A549 (cell line): ENCODE results near the gene TBC1D21. TPM values are rescaled to one million over a fixed set of nuclear protein-coding genes. Genes with fewer than 3 reads are reported as not detected.

Source experiments
- ATAC-seq, 2 experiments: fragments of 200-7000 bp in 1 of 2; fragments of >200 bp in 1 of 2; cut with Nextera tagmentation in 1 of 2; cut with Tn5 transposase in 1 of 2; 3 replicates each; pipeline versions ENCODE4 v1.8.0 to v1.9.1; 2018 to 2020; ENCODE audit warnings: mild to moderate bottlenecking in 1 of 2, moderate library complexity in 1 of 2
- CTCF ChIA-PET: fragments of 300-600 bp; sonication (Branson Sonifier 250); formaldehyde crosslinking; extraction: SDS; loops from one replicate; lab custom pipeline; 2021; ENCODE audit warnings: antibody characterized with exemption, inconsistent platforms; lab: Yijun Ruan, JAX
- POLR2A ChIA-PET: fragments of 350-600 bp; formaldehyde crosslinking; extraction: SDS; loops from one replicate; lab custom pipeline; 2021; ENCODE audit warnings: antibody characterized with exemption, inconsistent platforms; lab: Yijun Ruan, JAX
- DNase-seq, 2 experiments: peaks; one replicate each; pipeline versions ENCODE4 v3.0.0 to v3.0.0-alpha.2; 2011 to 2016; ENCODE audit warnings: low read depth in 1 of 2, low spot score in 1 of 2
- FAIRE-seq: peaks from 2 replicates; lab custom pipeline; 2011; peaks lifted over from hg19 to GRCh38; lab: Jason Lieb, UNC
- H3K27ac ChIP-seq, 2 experiments: fragments of >200 bp; sonication (Bioruptor Twin); formaldehyde crosslinking; 3 replicates each; pipeline ENCODE4 v1.5.1; 2016 to 2017
- H3K4me1 ChIP-seq: fragments of >200 bp; sonication (Bioruptor Twin); formaldehyde crosslinking; 3 replicates; pipeline ENCODE4 v1.6.1; 2016
- H3K4me2 ChIP-seq: fragments of >200 bp; sonication (Bioruptor Twin); formaldehyde crosslinking; 3 replicates; pipeline ENCODE4 v1.6.1; 2016
- H3K4me3 ChIP-seq: fragments of >200 bp; sonication (Bioruptor Twin); formaldehyde crosslinking; 3 replicates; pipeline ENCODE4 v1.5.1; 2016
- H3K9me3 ChIP-seq: fragments of >200 bp; sonication (Bioruptor Twin); formaldehyde crosslinking; 3 replicates; pipeline ENCODE4 v1.6.1; 2016
- ATOH8 ChIP-seq: fragments of 250-450 bp; sonication (Bioruptor Pico); IDR thresholded peaks from 2 replicates; pipeline ENCODE4 v1.5.0; 2020; ENCODE audit warnings: low read depth, mild to moderate bottlenecking, moderate library complexity
- CBX8 ChIP-seq: fragments of 200-600 bp; sonication (generic); IDR thresholded peaks from 2 replicates; pipeline ENCODE4 v1.6.1; 2016
- CHD2 ChIP-seq: fragments of 150-350 bp; IDR thresholded peaks from 2 replicates; pipeline ENCODE4 v1.6.1; 2014; ENCODE audit warnings: low read length; ENCODE audit not compliant: partially characterized antibody
- CTCF ChIP-seq: fragments of >200 bp; sonication (Bioruptor Twin); formaldehyde crosslinking; IDR thresholded peaks from 3 replicates; pipeline ENCODE4 v1.5.1; 2016
- EHF ChIP-seq: fragments of 250-450 bp; sonication (Bioruptor Pico); IDR thresholded peaks from 2 replicates; pipeline ENCODE4 v1.5.0; 2020; ENCODE audit warnings: mild to moderate bottlenecking
- EHMT2 ChIP-seq: fragments of 200-600 bp; sonication (generic); IDR thresholded peaks from 2 replicates; pipeline ENCODE4 v1.6.1; 2016; ENCODE audit warnings: antibody characterized with exemption, low read depth, mild to moderate bottlenecking, moderate library complexity
- ELK1 ChIP-seq: fragments of 150-350 bp; IDR thresholded peaks from 2 replicates; pipeline ENCODE4 v1.6.1; 2014; ENCODE audit warnings: low read depth, mild to moderate bottlenecking, low read length
- EP300 ChIP-seq, 2 experiments: fragments of >200 bp; sonication (Bioruptor Twin); formaldehyde crosslinking; IDR thresholded peaks; 2 replicates in 1 of 2; 3 replicates in 1 of 2; pipeline ENCODE4 v1.6.1; 2016 to 2017
- ESRRA ChIP-seq: fragments of 150-350 bp; IDR thresholded peaks from 2 replicates; pipeline ENCODE4 v1.6.1; 2014; ENCODE audit warnings: mild to moderate bottlenecking, low read length, borderline replicate concordance
- FOSL2 ChIP-seq, 2 experiments: fragments of 450-650 bp in 1 of 2; fragments of >200 bp in 1 of 2; sonication (Bioruptor Twin) in 1 of 2; formaldehyde crosslinking; IDR thresholded peaks; 2 replicates each; pipeline versions ENCODE4 v1.5.0 to v1.6.1; 2016 to 2020; ENCODE audit warnings: mild to moderate bottlenecking in 1 of 2, moderate library complexity in 1 of 2
- FOXS1 ChIP-seq: fragments of 250-450 bp; sonication (Bioruptor Pico); IDR thresholded peaks from 2 replicates; pipeline ENCODE4 v1.5.0; 2020; ENCODE audit warnings: mild to moderate bottlenecking, moderate library complexity
- GATA3 ChIP-seq: IDR thresholded peaks from 2 replicates; pipeline ENCODE4 v1.6.1; 2012; ENCODE audit warnings: borderline replicate concordance
- HDAC2 ChIP-seq: fragments of 200-600 bp; sonication (generic); IDR thresholded peaks from 2 replicates; pipeline ENCODE4 v1.6.1; 2016
- HEYL ChIP-seq: fragments of 250-450 bp; sonication (Bioruptor Pico); IDR thresholded peaks from 2 replicates; pipeline ENCODE4 v1.8.0; 2021; ENCODE audit warnings: mild to moderate bottlenecking, moderate library complexity
- HMGXB4 ChIP-seq: fragments of 250-450 bp; sonication (Bioruptor Pico); IDR thresholded peaks from 2 replicates; pipeline ENCODE4 v1.5.0; 2021; ENCODE audit warnings: mild to moderate bottlenecking, moderate library complexity, borderline replicate concordance
- HOXA7 ChIP-seq: fragments of 250-450 bp; sonication (Bioruptor Pico); IDR thresholded peaks from 2 replicates; pipeline ENCODE4 v1.5.0; 2020; ENCODE audit warnings: mild to moderate bottlenecking, moderate library complexity
- JUN ChIP-seq, 2 experiments: fragments of >200 bp; sonication (Bioruptor Twin); formaldehyde crosslinking; IDR thresholded peaks; 2 replicates in 1 of 2; 3 replicates in 1 of 2; pipeline ENCODE4 v1.6.1; 2016 to 2017
- JUNB ChIP-seq: fragments of >200 bp; sonication (Bioruptor Twin); formaldehyde crosslinking; IDR thresholded peaks from 2 replicates; pipeline ENCODE4 v1.6.1; 2016
- KDM1A ChIP-seq: fragments of 200-600 bp; sonication (generic); IDR thresholded peaks from 2 replicates; pipeline ENCODE4 v1.6.1; 2016; ENCODE audit warnings: low read depth, mild to moderate bottlenecking
- MAZ ChIP-seq: fragments of 150-350 bp; IDR thresholded peaks from 2 replicates; pipeline ENCODE4 v1.6.1; 2014; ENCODE audit warnings: antibody characterized with exemption, low read depth, low read length, borderline replicate concordance
- POLR2A ChIP-seq: IDR thresholded peaks from 2 replicates; pipeline ENCODE4 v1.6.1; 2012; ENCODE audit warnings: mild to moderate bottlenecking, low read length
- POLR2AphosphoS2 ChIP-seq: conservative IDR thresholded peaks from 2 replicates; pipeline ENCODE4 v1.6.1; 2012; ENCODE audit warnings: low read length, improper control_type of control experiment, inconsistent platforms
- RAD21 ChIP-seq, 2 experiments: fragments of >200 bp in 1 of 2; sonication (Bioruptor Twin) in 1 of 2; formaldehyde crosslinking in 1 of 2; IDR thresholded peaks in 1 of 2; conservative IDR thresholded peaks in 1 of 2; 2 replicates in 1 of 2; 3 replicates in 1 of 2; pipeline ENCODE4 v1.6.1; 2012 to 2018; ENCODE audit warnings: inconsistent platforms in 1 of 2
- RARB ChIP-seq: fragments of 250-450 bp; sonication (Bioruptor Pico); IDR thresholded peaks from 2 replicates; pipeline ENCODE4 v1.8.0; 2021; ENCODE audit warnings: mild to moderate bottlenecking, moderate library complexity
- RCOR1 ChIP-seq: fragments of 150-350 bp; IDR thresholded peaks from 2 replicates; pipeline ENCODE4 v1.6.1; 2014; ENCODE audit warnings: antibody characterized with exemption, low read length, low read depth
- RNF2 ChIP-seq: fragments of 200-600 bp; sonication (generic); IDR thresholded peaks from 2 replicates; pipeline ENCODE4 v1.6.1; 2016; ENCODE audit warnings: low read depth, mild to moderate bottlenecking, antibody characterized with exemption, moderate library complexity, borderline replicate concordance
- SREBF2 ChIP-seq: fragments of 450-650 bp; IDR thresholded peaks from 2 replicates; pipeline ENCODE4 v1.6.1; 2014; ENCODE audit warnings: mild to moderate bottlenecking, moderate library complexity
- TP53 ChIP-seq: fragments of 250-450 bp; sonication (Bioruptor Pico); IDR thresholded peaks from 2 replicates; pipeline ENCODE4 v1.5.0; 2021; ENCODE audit warnings: mild to moderate bottlenecking, moderate library complexity
- ZC3H11A ChIP-seq: fragments of 450-650 bp; IDR thresholded peaks from 2 replicates; pipeline ENCODE4 v1.6.1; 2014; ENCODE audit warnings: antibody characterized with exemption, mild to moderate bottlenecking
- ZFP36 ChIP-seq: fragments of 450-650 bp; IDR thresholded peaks from 2 replicates; pipeline ENCODE4 v1.6.1; 2014; ENCODE audit warnings: borderline replicate concordance; ENCODE audit not compliant: partially characterized antibody
- ZNF302 ChIP-seq: fragments of 250-450 bp; sonication (Bioruptor Pico); IDR thresholded peaks from 2 replicates; pipeline ENCODE4 v1.9.0; 2021; ENCODE audit warnings: inconsistent platforms, mild to moderate bottlenecking, moderate library complexity
- ZSCAN20 ChIP-seq: fragments of 250-450 bp; sonication (Bioruptor Pico); IDR thresholded peaks from 2 replicates; pipeline ENCODE4 v1.8.0; 2022; ENCODE audit warnings: mild to moderate bottlenecking, moderate library complexity
- WGBS: methylation state at CpG from one replicate; pipeline ENCODE4 v1.1.6; 2017; ENCODE audit errors: missing lambda C conversion rate; 5-methylcytosine and 5-hydroxymethylcytosine counted together
- polyA plus RNA-seq, 4 experiments: library from polyadenylated mRNA; depleted of rRNA in 3 of 4; stranded (reverse); fragments of >200 nt; fragmentation: RNase III in 1 of 4; extraction: RNeasy Plus Mini Kit Qiagen cat#74134 plus additional on column Dnase treatment in 1 of 4; gene quantifications; 2 replicates in 3 of 4; 3 replicates in 1 of 4; pipeline ENCODE4 v1.2.3, GENCODE V29; 2011 to 2017
- TF ChIP-seq, protein P1 (sequence below): IDR thresholded peaks from 2 replicates; pipeline ENCODE4 v1.6.1; 2012; ENCODE audit warnings: low read depth, borderline replicate concordance

TBC1D21 gene
- polyA plus RNA-seq, 2 of the 4 experiments (the other 2 are of a cell fraction) = not detected

- CTCF ChIA-PET = no interaction called here
- no peak for FAIRE-seq
These were observed 57.0 kb downstream of the TBC1D21 start for GRCh38 chr15:73930371-73930770.

DNA sequence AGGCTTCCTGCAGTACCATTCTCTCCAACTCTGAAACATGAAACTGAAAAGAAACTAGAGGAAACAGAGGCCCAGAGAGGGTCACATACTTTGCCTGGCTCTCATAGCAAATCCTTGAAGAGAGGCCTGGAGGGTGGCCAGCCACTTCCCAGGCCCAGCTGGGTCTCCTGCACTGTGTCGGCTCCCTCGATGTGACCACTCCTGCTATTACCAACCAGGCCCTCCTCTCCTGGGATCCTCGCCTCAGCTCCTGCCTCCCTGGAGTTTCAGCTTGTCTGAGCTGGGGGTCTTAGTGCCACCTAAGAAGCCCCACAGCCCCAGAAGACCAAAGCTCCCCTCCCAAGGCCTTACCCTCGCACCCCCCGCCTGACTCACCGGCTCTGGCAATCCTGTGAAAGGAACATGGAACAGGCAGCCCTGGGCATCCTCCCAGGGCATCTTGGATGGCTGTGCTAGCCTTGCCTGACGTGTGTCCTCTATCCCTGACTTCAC lies 57.5 kb downstream of the TBC1D21 start:
- ChIA-PET CTCF (interaction anchor here (0.7 to 1.4 kb wide), 5 partner anchors 11 to 105 kb away, joined by 3 to 5 read pairs (median 3); no protein-coding TSS in a partner anchor), POLR2A (no interaction called here)
- H3K4me2 ChIP-seq = no peak overlapping the region
- H3K9me3 ChIP-seq = no peaks in the 10 kb centered on the region
- ATAC-seq (no peak), FAIRE-seq (no peak), DNase-seq (no peak)
- peaks cover 8% of the 10 kb centered on the region for H3K4me1 ChIP-seq
- H3K27ac ChIP-seq = no peak overlapping the region
- WGBS = 75% methylated on average over 6 of the region's 7 CpGs
- H3K4me3 ChIP-seq = no peak overlapping the region
- TF ChIP-seq ZC3H11A = no peak
- TF ChIP-seq ATOH8 (CRISPR knock-in tag) = no peak
- no peak for TF ChIP-seq EHMT2
- TF ChIP-seq CHD2 = no peak
- no peak for TF ChIP-seq CBX8
- no peak for TF ChIP-seq POLR2AphosphoS2
- TF ChIP-seq RARB = no peak
- TF ChIP-seq MAZ = no peak
- no peak for TF ChIP-seq EHF
- TF ChIP-seq POLR2A = no peak
- no peak for TF ChIP-seq GATA3
- TF ChIP-seq ZSCAN20 (CRISPR knock-in tag) = no peak
- TF ChIP-seq ESRRA = no peak
- no peak for TF ChIP-seq HMGXB4 (CRISPR knock-in tag)
- no peak for TF ChIP-seq HOXA7 (CRISPR knock-in tag)
- no peak for TF ChIP-seq KDM1A
- no peak for TF ChIP-seq RCOR1

More at GRCh38 chr15:73930371-73930770, 57.0 kb downstream of the TBC1D21 start:
- Histone ChIP-seq H3K4me3 (no peak overlapping the region), H3K4me1 (peaks cover 8% of the 10 kb centered on the region), H3K9me3 (no peaks in the 10 kb centered on the region)
- WGBS = 82% methylated on average over 7 of the region's 8 CpGs
- no peak for ATAC-seq
- POLR2A ChIA-PET = no interaction called here
- no peak for TF ChIP-seq RNF2
- TF ChIP-seq ESRRA = no peak
- no peak for TF ChIP-seq RAD21 (conservative IDR thresholded peaks at IDR 0.05 in 1 of 2, IDR thresholded peaks at IDR 0.05 in 1 of 2)
- TF ChIP-seq HDAC2 = no peak
- TF ChIP-seq EHF = no peak
- TF ChIP-seq HEYL (CRISPR knock-in tag) = no peak
- TF ChIP-seq ZSCAN20 (CRISPR knock-in tag) = no peak
- TF ChIP-seq JUN (IDR thresholded peaks at IDR 0.05) = no peak
- TF ChIP-seq GATA3 = no peak
- TF ChIP-seq FOSL2 (IDR thresholded peaks at IDR 0.05) = no peak
- no peak for TF ChIP-seq FOSL2 (CRISPR knock-in tag; IDR thresholded peaks at IDR 0.05)
- TF ChIP-seq ZNF302 (CRISPR knock-in tag) = no peak
- TF ChIP-seq, protein P1, sequence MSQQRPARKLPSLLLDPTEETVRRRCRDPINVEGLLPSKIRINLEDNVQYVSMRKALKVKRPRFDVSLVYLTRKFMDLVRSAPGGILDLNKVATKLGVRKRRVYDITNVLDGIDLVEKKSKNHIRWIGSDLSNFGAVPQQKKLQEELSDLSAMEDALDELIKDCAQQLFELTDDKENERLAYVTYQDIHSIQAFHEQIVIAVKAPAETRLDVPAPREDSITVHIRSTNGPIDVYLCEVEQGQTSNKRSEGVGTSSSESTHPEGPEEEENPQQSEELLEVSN = no peak
- TF ChIP-seq ELK1 = no peak
- no peak for TF ChIP-seq FOXS1
- TF ChIP-seq SREBF2 = no peak
- TF ChIP-seq EP300 (IDR thresholded peaks at IDR 0.05) = no peak
- no peak for TF ChIP-seq JUNB
- no peak for TF ChIP-seq TP53 (CRISPR knock-in tag)
- no peak for TF ChIP-seq CTCF
- no peak for TF ChIP-seq ZFP36
- TF ChIP-seq, all 56 proteins: peak for 0
- Histone ChIP-seq H3K27ac (no peak overlapping the region), H3K4me2 (no peak overlapping the region)
- DNase-seq = no peak
